Keratinocyte (primary cell): ENCODE measurements around the gene PIGS.

Experiments used
- EZH2 ChIP-seq: IDR thresholded peaks from one replicate; pipeline ENCODE4 v1.6.1; 2012; ENCODE audit warnings: inconsistent platforms, mild to moderate bottlenecking, low read length, moderate library complexity
- TF ChIP-seq, protein P1 (sequence below), 3 experiments: IDR thresholded peaks in 1 of 3; conservative IDR thresholded peaks in 1 of 3; optimal IDR thresholded peaks in 1 of 3; 2 replicates in 2 of 3; 3 replicates in 1 of 3; pipeline versions ENCODE3 to v1.5.1; 2011; ENCODE audit warnings: low read length in 3 of 3, mild to moderate bottlenecking in 3 of 3, moderate library complexity in 2 of 3, control low read depth in 1 of 3, inconsistent platforms in 1 of 3; ENCODE audit not compliant: insufficient read depth in 2 of 3; ENCODE audit errors: extremely low read depth in 1 of 3

DNA sequence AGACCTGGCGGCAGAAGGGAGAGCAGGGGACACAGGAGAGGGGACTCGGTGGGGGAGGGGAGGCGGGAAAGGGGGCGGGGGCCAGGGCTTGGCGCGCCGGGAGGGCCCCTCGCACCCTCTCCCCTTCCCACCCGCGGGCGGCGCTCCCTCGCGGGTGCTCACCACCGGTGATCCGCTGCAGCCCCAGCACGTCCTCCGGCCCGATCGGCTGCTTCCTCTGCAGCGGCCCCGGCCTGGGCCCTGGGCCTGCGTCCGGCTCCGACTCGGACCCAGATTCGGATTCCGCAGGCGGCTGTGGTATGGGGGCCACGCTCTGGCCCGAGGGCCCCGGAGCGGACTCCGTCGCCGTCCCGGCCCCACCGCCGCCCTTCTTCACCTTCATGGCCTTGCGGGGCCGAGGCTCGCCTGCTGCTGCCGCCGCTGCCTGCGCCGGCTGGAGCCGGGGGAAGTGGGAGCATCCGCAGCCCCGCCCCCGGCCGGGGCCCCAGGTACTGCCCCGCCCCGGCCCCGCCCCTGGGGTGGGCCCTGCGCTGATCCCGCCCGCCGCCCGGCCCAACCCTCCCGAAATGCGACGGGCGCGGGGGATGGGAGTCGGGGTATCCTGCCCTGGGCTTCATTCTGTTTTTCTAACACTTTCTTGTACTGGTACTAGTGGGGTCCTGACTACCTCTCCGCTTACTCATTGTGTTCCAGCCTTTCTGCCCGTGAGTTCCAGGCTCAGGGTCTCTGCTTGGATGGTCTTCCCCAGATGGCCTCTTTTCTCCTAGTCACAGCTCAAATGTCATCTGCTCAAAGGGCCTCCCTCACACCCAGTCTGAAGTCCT lies 18.9 kb downstream of the PIGS start, which contains the start of gene UNC119:
- TF ChIP-seq, protein P1, sequence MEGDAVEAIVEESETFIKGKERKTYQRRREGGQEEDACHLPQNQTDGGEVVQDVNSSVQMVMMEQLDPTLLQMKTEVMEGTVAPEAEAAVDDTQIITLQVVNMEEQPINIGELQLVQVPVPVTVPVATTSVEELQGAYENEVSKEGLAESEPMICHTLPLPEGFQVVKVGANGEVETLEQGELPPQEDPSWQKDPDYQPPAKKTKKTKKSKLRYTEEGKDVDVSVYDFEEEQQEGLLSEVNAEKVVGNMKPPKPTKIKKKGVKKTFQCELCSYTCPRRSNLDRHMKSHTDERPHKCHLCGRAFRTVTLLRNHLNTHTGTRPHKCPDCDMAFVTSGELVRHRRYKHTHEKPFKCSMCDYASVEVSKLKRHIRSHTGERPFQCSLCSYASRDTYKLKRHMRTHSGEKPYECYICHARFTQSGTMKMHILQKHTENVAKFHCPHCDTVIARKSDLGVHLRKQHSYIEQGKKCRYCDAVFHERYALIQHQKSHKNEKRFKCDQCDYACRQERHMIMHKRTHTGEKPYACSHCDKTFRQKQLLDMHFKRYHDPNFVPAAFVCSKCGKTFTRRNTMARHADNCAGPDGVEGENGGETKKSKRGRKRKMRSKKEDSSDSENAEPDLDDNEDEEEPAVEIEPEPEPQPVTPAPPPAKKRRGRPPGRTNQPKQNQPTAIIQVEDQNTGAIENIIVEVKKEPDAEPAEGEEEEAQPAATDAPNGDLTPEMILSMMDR (optimal IDR thresholded peaks at IDR 0.05 in 1 of 3, IDR thresholded peaks at IDR 0.05 in 1 of 3, conservative IDR thresholded peaks at IDR 0.05 in 1 of 3; ENCODE audit: extremely low read depth in 1 of 3, insufficient read depth in 2 of 3, low read length in 3 of 3): no peak
- no peak for TF ChIP-seq EZH2
